MCF 10A (cell line): Measurements from ENCODE around the gene C6orf52. TPM values are rescaled to one million over a fixed set of nuclear protein-coding genes. Genes with fewer than 3 reads are reported as not detected.
"Not testable (repeated sequence)": the region's sequence is repeated elsewhere in the genome, so short reads cannot be mapped to it uniquely, and the experiment has no call there.

Source experiments
- BruUV-seq: library from RNA; stranded (reverse); fragments of 400-500 nt; replicated peaks from 2 replicates; lab custom pipeline; 2021; lab: Mats Ljungman, UMichigan
- CTCF ChIA-PET: fragments of 300-600 bp; sonication (Branson Sonifier 250); formaldehyde crosslinking; extraction: SDS; loops from one replicate; lab custom pipeline; 2021; ENCODE audit warnings: antibody characterized with exemption, inconsistent platforms; lab: Yijun Ruan, JAX
- POLR2A ChIA-PET: fragments of 300-600, 350-650 bp; sonication (Branson Sonifier 250); formaldehyde crosslinking; extraction: SDS; loops from one replicate; lab custom pipeline; 2020; ENCODE audit warnings: antibody characterized with exemption, inconsistent platforms; lab: Yijun Ruan, JAX
- DNase-seq: peaks from one replicate; pipeline ENCODE4 v3.0.0-alpha.2; 2018; ENCODE audit not compliant: unreplicated experiment
- H3K27ac Mint-ChIP-seq: one replicate; pipeline ENCODE4 v1.8.0; 2022; ENCODE audit warnings: mild to moderate bottlenecking, low read depth, mixed read lengths; ENCODE audit not compliant: unreplicated experiment
- H3K27me3 Mint-ChIP-seq: one replicate; pipeline ENCODE4 v1.8.0; 2022; ENCODE audit warnings: mixed read lengths; ENCODE audit not compliant: insufficient read depth, unreplicated experiment
- H3K36me3 Mint-ChIP-seq: one replicate; pipeline ENCODE4 v1.8.0; 2022; ENCODE audit warnings: mild to moderate bottlenecking, moderate library complexity, mixed read lengths; ENCODE audit not compliant: insufficient read depth, unreplicated experiment
- H3K4me1 Mint-ChIP-seq: one replicate; pipeline ENCODE4 v1.8.0; 2022; ENCODE audit warnings: mixed read lengths; ENCODE audit not compliant: insufficient read depth, unreplicated experiment
- H3K4me3 Mint-ChIP-seq: one replicate; pipeline ENCODE4 v1.8.0; 2022; ENCODE audit warnings: mild to moderate bottlenecking, moderate library complexity, mixed read lengths; ENCODE audit not compliant: unreplicated experiment
- H3K9me3 Mint-ChIP-seq: one replicate; pipeline ENCODE4 v1.8.0; 2022; ENCODE audit warnings: mixed read lengths; ENCODE audit not compliant: unreplicated experiment
- CTCF ChIP-seq: fragments of 200-600 bp; IDR thresholded peaks from one replicate; pipeline ENCODE4 v1.8.0; 2022; ENCODE audit warnings: antibody characterized with exemption, mild to moderate bottlenecking; ENCODE audit not compliant: unreplicated experiment
- intact Hi-C: fragments of 100-400 bp; cut with micrococcal nuclease; formaldehyde crosslinking; loops from 2 replicates; pipeline ENCODE4 v1.14.1; 2022
- total RNA-seq: library from RNA; stranded (reverse); gene quantifications from 2 replicates; pipeline ENCODE4 v1.2.3, GENCODE V29; 2022

Gene C6orf52
- total RNA-seq, 1 experiment from 2014 or later: 5.0 TPM

- intact Hi-C loops: no loop called here
- H3K4me1 Mint-ChIP-seq: no peaks in the 10 kb centered on the region
- no peak for TF ChIP-seq CTCF
- no peak overlapping the region for H3K27ac Mint-ChIP-seq
- H3K9me3 Mint-ChIP-seq: no peaks in the 10 kb centered on the region
- POLR2A ChIA-PET: no interaction called here
- H3K4me3 Mint-ChIP-seq: no peak overlapping the region
- H3K27me3 Mint-ChIP-seq: no peaks in the 10 kb centered on the region
- H3K36me3 Mint-ChIP-seq: no peaks in the 10 kb centered on the region
- DNase-seq: no peak
- CTCF ChIA-PET: interaction anchor here (0.6 to 0.7 kb wide), 2 partner anchors 11 to 20 kb away, joined by 3 read pairs; no protein-coding TSS in a partner anchor
- BruUV-seq: no TSS peak
Measured at GRCh38 chr6:10676403-10676802, 18.0 kb downstream of the C6orf52 start.

- intact Hi-C loops: no loop called here
- Mint-ChIP-seq H3K36me3 (no peaks in the 10 kb centered on the region), H3K9me3 (peaks cover 5% of the 10 kb centered on the region), H3K27me3 (peaks cover 23% of the 10 kb centered on the region), H3K27ac (no peak overlapping the region), H3K4me3 (no peak overlapping the region), H3K4me1 (no peaks in the 10 kb centered on the region)
- DNase-seq: no peak
- no TSS peak for BruUV-seq
- CTCF ChIA-PET: interaction anchor here (0.6 kb wide), 1 partner anchor 17 kb away, joined by 3 read pairs; no protein-coding TSS in a partner anchor
- POLR2A ChIA-PET: interaction anchor here (1.1 kb wide), 1 partner anchor 25 kb away, joined by 3 read pairs; no protein-coding TSS in a partner anchor
- no peak for TF ChIP-seq CTCF
Measured at GRCh38 chr6:10668126-10668917, 26.1 kb downstream of the C6orf52 start.

- H3K4me1 Mint-ChIP-seq, H3K4me3 Mint-ChIP-seq, POLR2A ChIA-PET, H3K36me3 Mint-ChIP-seq, intact Hi-C loops, BruUV-seq, H3K9me3 Mint-ChIP-seq, DNase-seq, H3K27ac Mint-ChIP-seq: not testable (repeated sequence)
- H3K27me3 Mint-ChIP-seq: peaks cover 23% of the 10 kb centered on the region
- CTCF ChIA-PET: interaction anchor here (1.0 kb wide), 1 partner anchor 11 kb away, joined by 3 read pairs; no protein-coding TSS in a partner anchor
Measured at GRCh38 chr6:10665595-10665994, 28.8 kb downstream of the C6orf52 start.

- H3K4me3 Mint-ChIP-seq: no peak overlapping the region
Measured at GRCh38 chr6:10662742-10663141, 31.7 kb downstream of the C6orf52 start.

More at GRCh38 chr6:10662742-10663141, 31.7 kb downstream of the C6orf52 start:
- CTCF ChIA-PET: interaction anchor here (1.0 kb wide), 1 partner anchor 157 kb away, joined by 3 read pairs; no protein-coding TSS in a partner anchor
- no TSS peak for BruUV-seq
- no peak for TF ChIP-seq CTCF
- Mint-ChIP-seq H3K27me3 (peaks cover 19% of the 10 kb centered on the region), H3K36me3 (no peaks in the 10 kb centered on the region), H3K4me1 (no peaks in the 10 kb centered on the region), H3K27ac (no peak overlapping the region), H3K9me3 (peaks cover 5% of the 10 kb centered on the region)
- POLR2A ChIA-PET: no interaction called here
- intact Hi-C loops: no loop called here
- DNase-seq: no peak
